Measurements from ENCODE around the gene SECTM1.

Gene SECTM1

GRCh38 chr17:82346342-82347300 lies 13.1 kb upstream of the SECTM1 start:
- DNase-seq = no peak

GRCh38 chr17:82345151-82345976 lies 11.8 kb upstream of the SECTM1 start:
- no peak for DNase-seq

- no peak for DNase-seq
Measured at GRCh38 chr17:82344175-82344907, 10.8 kb upstream of the SECTM1 start.

- peak; percentile 54 for DNase-seq
Measured at GRCh38 chr17:82343560-82343959, 10.0 kb upstream of the SECTM1 start.

- DNase-seq = no peak
Measured at GRCh38 chr17:82342361-82343079, 9.0 kb upstream of the SECTM1 start.

- DNase-seq = peak; percentile 65
Measured at GRCh38 chr17:82339634-82340580, 6.3 kb upstream of the SECTM1 start.

- peak; percentile 82 for DNase-seq
Measured at GRCh38 chr17:82338858-82339633, 5.5 kb upstream of the SECTM1 start.

GRCh38 chr17:82334622-82335394 lies 1.2 kb upstream of the SECTM1 start:
- DNase-seq = peak; percentile 62

- peak; percentile 58 for DNase-seq
Measured at GRCh38 chr17:82334204-82334621, 647 bp upstream of the SECTM1 start.

- DNase-seq = peak; percentile 89
Measured at GRCh38 chr17:82332669-82333278, 792 bp downstream of the SECTM1 start.

- DNase-seq = peak; percentile 64
Measured at GRCh38 chr17:82331345-82331939, 2.1 kb downstream of the SECTM1 start.

GRCh38 chr17:82330322-82331239 lies 3.0 kb downstream of the SECTM1 start:
- DNase-seq = peak; percentile 96

- DNase-seq = no peak
Measured at GRCh38 chr17:82329683-82330321, 3.8 kb downstream of the SECTM1 start.

- DNase-seq = no peak
Measured at GRCh38 chr17:82328994-82329507, 4.5 kb downstream of the SECTM1 start.

- DNase-seq = no peak
Measured at GRCh38 chr17:82328141-82328993, 5.2 kb downstream of the SECTM1 start.

GRCh38 chr17:82327757-82328140 lies 5.8 kb downstream of the SECTM1 start:
- DNase-seq = no peak

Measured in DMS53 (cell line).